Dedifferentiated amniotic fluid mesenchymal stem cell (primary cell): ENCODE measurements around the gene KLHL13.
"Not testable (repeated sequence)": the region's sequence is repeated elsewhere in the genome, so short reads cannot be mapped to it uniquely, and the experiment has no call there.

ENCODE experiments used
- DNase-seq: peaks from one replicate; pipeline ENCODE4 v3.0.0-alpha.2; 2016; ENCODE audit errors: extremely low spot score

Gene KLHL13

GRCh38 chrX:117990438-117990837 lies 126.2 kb downstream of the KLHL13 start:
- no peak for DNase-seq

- DNase-seq = no peak
Measured at GRCh38 chrX:117989512-117989911, 127.1 kb downstream of the KLHL13 start.

GRCh38 chrX:117987373-117987772 lies 129.2 kb downstream of the KLHL13 start:
- peak; percentile 27 for DNase-seq

GRCh38 chrX:117985241-117985640 lies 131.4 kb downstream of the KLHL13 start:
- no peak for DNase-seq

GRCh38 chrX:117982694-117983392 lies 133.8 kb downstream of the KLHL13 start:
- no peak for DNase-seq

GRCh38 chrX:117978402-117978801 lies 138.2 kb downstream of the KLHL13 start:
- DNase-seq = no peak

- DNase-seq = no peak
Measured at GRCh38 chrX:117977526-117977925, 139.1 kb downstream of the KLHL13 start.

GRCh38 chrX:117973110-117973807 lies 143.4 kb downstream of the KLHL13 start:
- no peak for DNase-seq

- no peak for DNase-seq
Measured at GRCh38 chrX:117972711-117973109, 143.9 kb downstream of the KLHL13 start.

- no peak for DNase-seq
Measured at GRCh38 chrX:117969782-117970181, 146.8 kb downstream of the KLHL13 start.

GRCh38 chrX:117969328-117969727 lies 147.3 kb downstream of the KLHL13 start:
- DNase-seq = no peak

GRCh38 chrX:117959045-117959444 lies 157.6 kb downstream of the KLHL13 start:
- DNase-seq = no peak

GRCh38 chrX:117957128-117957527 lies 159.5 kb downstream of the KLHL13 start:
- DNase-seq = no peak

GRCh38 chrX:117939296-117939695 lies 177.3 kb downstream of the KLHL13 start:
- not testable (repeated sequence) for DNase-seq

- DNase-seq = no peak
Measured at GRCh38 chrX:117936118-117936517, 180.5 kb downstream of the KLHL13 start.

- not testable (repeated sequence) for DNase-seq
Measured at GRCh38 chrX:117930116-117930515, 186.5 kb downstream of the KLHL13 start.

- DNase-seq = no peak
Measured at GRCh38 chrX:117919755-117920154, 196.9 kb downstream of the KLHL13 start.

- DNase-seq = no peak
Measured at GRCh38 chrX:117910216-117910615, 206.4 kb downstream of the KLHL13 start.

- DNase-seq = no peak
Measured at GRCh38 chrX:117898226-117898625, 218.4 kb downstream of the KLHL13 start.

GRCh38 chrX:117895418-117895817 lies 221.2 kb downstream of the KLHL13 start:
- no peak for DNase-seq

- no peak for DNase-seq
Measured at GRCh38 chrX:117892469-117892868, 224.1 kb downstream of the KLHL13 start.

GRCh38 chrX:117871796-117872195 lies 244.8 kb downstream of the KLHL13 start:
- no peak for DNase-seq

- DNase-seq = no peak
Measured at GRCh38 chrX:117860517-117860916, 256.1 kb downstream of the KLHL13 start.
